ENCODE data around the gene PRCD. TPM values are rescaled to one million over a fixed set of nuclear protein-coding genes. Genes with fewer than 3 reads are reported as not detected.

The PRCD gene
- polyA plus RNA-seq, 1 of the 3 experiments (the other 2 are of a cell fraction), result 2.2 TPM

- no peaks in the 10 kb centered on the region for H3K79me2 ChIP-seq (ENCODE audit: insufficient read depth)
- H3K9me2 ChIP-seq, result no peaks in the 10 kb centered on the region
- peaks cover 9% of the 10 kb centered on the region; the same call in 1 of the 2 replicates for H3K27me3 ChIP-seq (ENCODE audit: insufficient read depth)
- peaks cover 17% of the 10 kb centered on the region for H3F3A ChIP-seq (replicated peaks; ENCODE audit: insufficient read depth)
- peak overlapping the region; percentile 57 to 99 for H3K27ac ChIP-seq (ENCODE audit: low read depth in 2 of 2, low read length in 1 of 2)
- peak overlapping the region in 1 of 2 experiments; percentile 11; a peak in 2 of 4 replicates for H3K4me3 ChIP-seq (ENCODE audit: low read depth in 2 of 2, low read length in 1 of 2)
- H2AFZ ChIP-seq (ENCODE audit: low read depth), result no peak overlapping the region
- H3K36me3 ChIP-seq (replicated peaks in 1 of 2; ENCODE audit: control insufficient read depth in 1 of 2, insufficient read depth in 2 of 2, low read length in 1 of 2), result no peaks in the 10 kb centered on the region
- POLR2A ChIA-PET, result interaction anchor here (1.0 to 5.2 kb wide), 5 partner anchors 10 to 45 kb away, joined by 3 to 245 read pairs (median 49); partner anchors contain the start of gene CYGB
- peaks cover 25 to 56% of the 10 kb centered on the region in 2 experiments for H3K4me1 ChIP-seq (ENCODE audit: control insufficient read depth in 1 of 2, insufficient read depth in 2 of 2, low read depth in 1 of 2, low read length in 1 of 2)
- peak overlapping the region; percentile 68 for H3K4me2 ChIP-seq
- no peaks in the 10 kb centered on the region for H3K9me3 ChIP-seq
- WGBS (ENCODE audit: low lambda C conversion rate), result 23% methylated on average over 3 of the region's 3 CpGs
- H4K20me1 ChIP-seq (ENCODE audit: insufficient read depth), result peaks cover 11% of the 10 kb centered on the region
- no peak overlapping the region for H3K9ac ChIP-seq
- peak; percentile 83 for DNase-seq
- CTCF ChIA-PET, result interaction anchor here (0.6 to 15.7 kb wide), 39 partner anchors 10 to 1380 kb away, joined by 3 to 679 read pairs (median 4); partner anchors contain the start of genes AANAT, CYGB, RHBDF2 and UBE2O
- TF ChIP-seq RAD21 (IDR thresholded peaks at IDR 0.05; ENCODE audit: low read length) (peak; percentile 99), NRF1 (IDR thresholded peaks at IDR 0.05; ENCODE audit: low read depth, low read length) (peak; percentile 32; the same call in 1 of the 2 replicates), SIN3A (IDR thresholded peaks at IDR 0.05; ENCODE audit: borderline replicate concordance, low read depth, low read length) (no peak), CHD2 (IDR thresholded peaks at IDR 0.05; ENCODE audit: low read length, partially characterized antibody) (peak; percentile 64), YY1 (IDR thresholded peaks at IDR 0.05; ENCODE audit: low read depth) (no peak), POLR2AphosphoS5 (IDR thresholded peaks at IDR 0.05; ENCODE audit: low read depth, low read length) (no peak), GATA2 (CRISPR knock-in tag; IDR thresholded peaks at IDR 0.05) (no peak), FOSL2 (IDR thresholded peaks at IDR 0.05; ENCODE audit: borderline replicate concordance, low read depth) (no peak), SMC3 (IDR thresholded peaks at IDR 0.05; ENCODE audit: low read depth, low read length) (peak; percentile 95), IRF3 (IDR thresholded peaks at IDR 0.05; ENCODE audit: low read depth, low read length) (no peak), FOXJ3 (CRISPR knock-in tag; IDR thresholded peaks at IDR 0.05) (0 out of 2 replicates have a peak, but pooled peaks have one; percentile 32), FOXM1 (IDR thresholded peaks at IDR 0.05; ENCODE audit: low read depth) (no peak), RCOR1 (IDR thresholded peaks at IDR 0.05; ENCODE audit: low read length) (peak; percentile 72), RFX5 (IDR thresholded peaks at IDR 0.05; ENCODE audit: low read length) (0 out of 2 replicates have a peak, but pooled peaks have one; percentile 45), NFIC (IDR thresholded peaks at IDR 0.05; ENCODE audit: borderline replicate concordance) (no peak), MAX (IDR thresholded peaks at IDR 0.05; ENCODE audit: low read depth) (no peak), MEF2A (IDR thresholded peaks at IDR 0.05; ENCODE audit: borderline replicate concordance, low read depth) (no peak), RXRA (IDR thresholded peaks at IDR 0.05; ENCODE audit: borderline replicate concordance, low read depth) (no peak), JUND (IDR thresholded peaks at IDR 0.05) (no peak), ELF1 (IDR thresholded peaks at IDR 0.05) (no peak), ZBTB33 (IDR thresholded peaks at IDR 0.05; ENCODE audit: borderline replicate concordance, low read depth) (no peak), REST (IDR thresholded peaks at IDR 0.05; ENCODE audit: low read depth, low read length) (no peak), MXI1 (IDR thresholded peaks at IDR 0.05; ENCODE audit: low read depth, low read length) (peak; percentile 90), EZH2phosphoT487 (IDR thresholded peaks at IDR 0.05; ENCODE audit: borderline replicate concordance, low read depth) (no peak), EP300 (IDR thresholded peaks at IDR 0.05; ENCODE audit: borderline replicate concordance in 1 of 2, low read depth in 1 of 2, low read length in 1 of 2) (peak in 1 of 2 experiments; percentile 7; a peak in 1 of 4 replicates), USF2 (IDR thresholded peaks at IDR 0.05; ENCODE audit: borderline replicate concordance, low read depth, low read length) (no peak), TAF1 (IDR thresholded peaks at IDR 0.05; ENCODE audit: borderline replicate concordance, low read depth, low read length) (no peak)
Measured at GRCh38 chr17:76547183-76547641, 7.4 kb downstream of the PRCD start.

Measured in SK-N-SH (cell line).